Measurements from ENCODE around the gene PTPRQ.

Gene PTPRQ

GRCh38 chr12:80704420-80704819 is 260.4 kb downstream of the PTPRQ start:
- DNase-seq = no peak

DNA sequence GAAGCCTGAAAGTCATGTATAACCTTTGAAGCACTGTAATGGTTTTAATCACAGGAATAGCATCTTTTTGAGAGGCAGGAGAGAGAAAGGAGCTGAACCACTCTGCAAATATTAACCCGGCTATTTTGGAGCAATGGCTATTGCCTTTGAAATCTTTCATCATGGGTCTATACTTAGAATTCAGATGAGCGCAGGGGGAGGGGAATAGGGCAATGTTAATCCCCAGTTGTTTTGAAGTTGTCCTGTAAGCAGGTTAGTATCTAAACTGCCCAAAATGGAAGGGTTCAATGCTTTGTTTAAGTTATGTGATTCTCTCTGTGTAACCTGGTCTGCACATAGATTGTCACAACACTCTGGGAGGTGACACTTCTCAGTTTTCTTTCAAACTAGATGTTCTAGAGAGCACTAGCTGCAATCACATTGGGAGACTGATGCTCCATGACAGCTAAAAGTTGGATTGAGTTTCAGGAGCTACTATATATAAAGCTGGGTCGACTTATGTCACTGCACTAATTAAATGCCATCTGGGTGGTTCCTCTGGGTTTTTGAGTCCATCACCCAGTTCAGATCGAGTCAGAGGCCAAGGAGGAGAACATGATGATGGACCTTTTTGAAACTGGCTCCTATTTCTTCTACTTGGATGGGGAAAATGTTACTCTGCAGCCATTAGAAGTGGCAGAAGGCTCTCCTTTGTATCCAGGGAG is 263.2 kb downstream of the PTPRQ start, which contains the start of gene MYF6:
TSS of gene MYF6 (plus strand) at position 509 of the 704 bp plus-strand sequence. CDS start at position 595, 86 bp downstream.
- no peak for DNase-seq

GRCh38 chr12:80707830-80708258 is 263.8 kb downstream of the PTPRQ start:
- DNase-seq = no peak

GRCh38 chr12:80708259-80708974 is 264.4 kb downstream of the PTPRQ start:
- no peak for DNase-seq

DNA sequence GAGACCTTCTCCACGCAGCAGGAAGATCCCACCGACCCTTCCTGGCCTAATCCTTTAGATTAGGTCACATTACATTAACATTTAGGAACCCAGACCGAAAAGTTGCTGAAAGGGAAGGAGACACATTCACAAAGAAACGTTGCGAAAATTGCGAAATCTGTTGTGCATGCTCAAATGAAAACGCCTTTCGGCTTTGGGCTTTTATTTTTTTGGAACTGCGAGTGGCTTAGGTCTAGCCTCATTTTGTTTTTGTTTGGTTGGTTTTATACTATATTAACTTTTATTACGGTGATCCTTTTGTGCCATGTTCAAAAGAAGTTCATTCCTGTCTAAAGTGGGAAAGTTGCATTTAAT is 264.9 kb downstream of the PTPRQ start:
- no peak for DNase-seq

GRCh38 chr12:80709811-80710726 is 266.0 kb downstream of the PTPRQ start:
- DNase-seq = no peak

DNA sequence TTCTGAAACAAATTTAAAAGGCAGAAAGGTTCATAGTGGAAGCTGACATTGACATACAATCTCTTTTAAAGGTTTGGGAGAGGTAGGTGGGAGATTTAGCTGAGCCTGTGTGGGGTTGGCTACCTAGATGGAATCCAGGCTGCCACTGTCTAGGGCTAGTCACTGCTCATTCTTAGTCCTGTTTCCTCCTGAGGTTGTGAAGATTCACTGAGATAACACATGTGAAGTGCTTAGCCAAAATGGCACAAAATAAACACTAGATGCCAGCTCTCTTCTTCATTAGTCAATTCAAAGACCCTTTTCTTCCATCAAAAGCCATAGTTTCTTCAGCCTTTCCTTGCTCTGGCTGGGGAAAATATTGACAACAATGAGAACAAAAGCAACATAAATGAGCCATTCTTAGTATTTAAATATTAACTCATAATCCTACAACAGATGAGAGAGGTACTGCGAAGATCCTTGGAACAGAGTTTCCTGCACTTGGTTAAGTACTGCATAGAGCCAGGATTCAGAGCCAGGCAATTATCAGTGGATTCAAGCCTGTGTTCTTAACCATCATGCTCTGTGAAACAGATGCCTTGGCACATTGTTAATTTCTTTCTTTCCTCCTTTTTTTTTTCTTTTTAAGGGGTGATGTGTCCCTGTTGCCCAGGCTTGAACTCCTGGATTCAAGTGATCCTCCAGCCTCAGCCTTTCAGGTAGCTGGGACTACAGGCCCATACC is 266.9 kb downstream of the PTPRQ start:
- no peak for DNase-seq

GRCh38 chr12:80711866-80712265 is 267.8 kb downstream of the PTPRQ start:
- DNase-seq = no peak

DNA sequence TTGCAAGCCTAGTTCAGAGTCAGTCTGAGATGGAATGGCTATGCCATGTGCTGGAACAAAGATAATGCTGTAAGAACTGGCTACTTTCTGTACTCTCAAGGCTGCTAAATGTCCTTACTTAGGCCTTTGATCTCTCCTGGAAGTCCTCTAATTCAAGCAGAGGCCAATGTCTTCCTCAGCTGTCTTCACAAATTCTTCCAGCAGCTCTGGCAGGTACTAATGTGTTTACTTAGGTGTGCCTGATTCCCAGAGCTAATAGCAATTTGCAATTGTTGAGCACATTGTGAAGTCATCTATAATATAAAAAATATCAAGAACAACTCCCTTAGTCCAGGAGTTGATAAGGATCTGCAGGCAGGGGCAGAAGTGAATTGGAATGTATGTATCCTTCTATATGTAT is 268.8 kb downstream of the PTPRQ start:
- DNase-seq = no peak

DNA sequence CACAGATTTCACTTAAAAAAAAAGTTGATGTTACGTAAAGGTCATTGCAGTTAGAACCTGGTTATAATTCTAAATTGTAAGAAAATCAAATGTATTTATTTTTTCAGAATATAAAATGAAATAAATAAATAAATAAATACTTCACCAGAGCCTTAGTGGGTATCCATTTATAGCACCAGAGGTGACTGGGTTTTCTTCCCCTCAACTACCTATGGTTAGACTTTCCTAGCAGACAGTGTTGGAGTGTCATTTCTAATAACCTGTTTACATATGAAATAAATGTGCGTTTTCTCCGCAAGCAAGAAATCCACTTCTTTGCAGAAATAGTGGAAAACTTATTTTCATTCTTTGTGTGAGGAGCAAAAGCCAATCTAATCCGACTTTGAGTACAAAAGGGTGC is 269.4 kb downstream of the PTPRQ start:
- no peak for DNase-seq

- no peak for DNase-seq
Measured at GRCh38 chr12:80714055-80714454, 270.0 kb downstream of the PTPRQ start.

DNA sequence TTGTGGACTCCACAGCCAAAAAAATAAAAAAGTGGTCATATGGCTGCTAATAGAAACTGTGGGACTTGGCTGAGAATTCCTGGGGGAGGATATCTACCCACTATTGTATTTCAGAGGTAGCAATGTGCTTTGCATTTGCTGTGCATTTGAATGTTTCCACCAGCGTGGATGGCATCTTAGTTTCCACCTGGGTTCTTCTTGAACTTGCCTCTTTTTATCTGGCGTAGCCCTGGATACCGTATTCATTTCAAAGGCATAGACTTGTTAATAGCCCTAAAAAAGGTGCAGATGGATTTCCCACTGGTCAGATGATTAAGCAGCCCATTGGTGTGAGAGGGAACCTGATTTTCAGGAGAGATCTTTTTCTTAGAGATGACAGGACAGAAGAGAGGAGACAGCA is 270.8 kb downstream of the PTPRQ start:
- DNase-seq = no peak

DNA sequence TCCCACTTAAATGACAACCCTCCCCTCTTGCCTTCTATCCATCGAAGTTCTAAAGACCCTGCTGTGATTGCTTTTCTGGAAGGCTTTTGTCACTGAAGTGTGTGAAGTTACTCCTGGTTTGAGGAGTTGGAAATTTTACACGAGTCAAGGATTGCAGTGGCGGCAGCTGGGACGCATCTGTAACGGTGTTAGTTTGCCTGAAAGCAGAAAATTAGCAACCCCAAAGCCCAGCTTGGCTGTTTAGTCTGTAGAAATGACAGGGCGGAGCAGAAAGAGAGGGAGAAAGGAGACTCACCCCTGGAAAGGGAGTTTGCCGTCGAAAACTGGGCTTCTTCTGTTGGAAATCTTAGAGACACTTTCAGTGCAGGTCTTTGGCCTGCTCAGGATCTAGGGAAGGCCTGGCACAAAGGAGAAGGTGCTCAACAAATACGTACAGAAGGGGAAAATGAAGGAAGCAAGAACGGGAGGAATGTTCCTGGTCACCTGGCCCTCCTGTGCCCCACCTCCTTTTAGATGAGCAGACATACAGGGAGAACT is 271.7 kb downstream of the PTPRQ start:
- no peak for DNase-seq

- DNase-seq = no peak
Measured at GRCh38 chr12:80716696-80717469, 272.8 kb downstream of the PTPRQ start, which contains the start of gene MYF5. Gene MYF5, plus strand, starts transcription at chr12:80716912. Its CDS starts 152 bp downstream, at chr12:80717064.

GRCh38 chr12:80717856-80718255 is 273.8 kb downstream of the PTPRQ start:
- DNase-seq = no peak

DNA sequence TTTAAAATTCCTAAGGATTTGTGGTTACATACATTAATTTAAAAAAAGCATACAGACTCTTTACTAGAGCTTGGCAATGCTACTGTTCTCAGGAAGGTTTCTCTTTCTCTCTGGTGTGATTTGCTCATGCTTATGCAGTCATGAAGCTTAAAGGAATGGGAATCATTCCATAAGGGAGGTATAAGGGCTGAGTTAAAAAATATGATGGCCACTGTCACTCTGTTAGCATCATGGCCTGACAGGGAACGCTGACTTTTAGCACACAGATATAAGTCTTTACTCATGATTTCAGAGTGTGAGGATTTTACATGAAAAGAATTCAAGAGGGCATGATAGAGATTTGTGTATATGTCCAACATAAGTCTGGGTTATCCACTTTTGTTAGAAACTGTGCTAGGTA is 276.5 kb downstream of the PTPRQ start:
- no peak for DNase-seq

DNA sequence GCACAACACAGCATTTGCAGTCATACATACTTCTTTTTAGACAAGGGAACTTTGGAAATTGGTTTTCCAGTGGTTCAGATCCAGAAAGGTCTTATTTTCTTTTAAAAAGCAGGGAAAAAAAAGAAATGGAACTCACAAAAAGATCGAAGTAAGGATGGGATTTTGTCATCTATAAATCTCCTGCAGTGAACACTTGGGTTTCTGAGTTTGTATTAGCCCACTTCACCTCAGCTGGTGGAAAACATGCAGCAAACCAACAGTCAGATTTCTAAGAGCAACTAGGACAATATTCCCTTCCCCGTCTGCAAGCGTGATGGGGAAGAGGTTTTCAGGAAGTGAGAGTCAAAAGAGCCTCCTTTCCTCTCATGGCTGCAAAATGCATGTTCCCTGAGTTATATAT is 277.3 kb downstream of the PTPRQ start:
- no peak for DNase-seq

All from NCI-H1417 treated with DMSO at 0.1 percent for 48 hours (cell line).